Measurements from ENCODE around the gene ARFGAP1. TPM values are rescaled to one million over a fixed set of nuclear protein-coding genes. Genes with fewer than 3 reads are reported as not detected.

ARFGAP1 gene
- polyA plus RNA-seq (31.5 to 48.6 TPM (median 32.2 TPM) in 3 replicates), polyA minus RNA-seq (41.4 to 84.3 TPM (median 46.5 TPM) in 3 replicates)
- polyA plus RNA-seq (2011; ENCODE audit: low read depth) = 34.5 TPM
- polyA plus RNA-seq (2011; cell fraction: cytosol; rRNA removed) = 22.7 and 37.2 TPM in 2 replicates
- polyA plus RNA-seq (2011; cell fraction: nucleus; rRNA removed) = 128 and 155 TPM in 2 replicates
- 29.0 and 57.9 TPM in 2 replicates for polyA plus RNA-seq (2012; ENCODE audit: low replicate concordance)
- 73.1 TPM for polyA minus RNA-seq (2011; cell fraction: cytosol; rRNA and poly(A)+ RNA removed)
- 48.7 and 57.2 TPM in 2 replicates for polyA minus RNA-seq (2011; cell fraction: nucleus; rRNA and poly(A)+ RNA removed)

- Histone ChIP-seq H3K4me1 (ENCODE audit: control insufficient read depth, extremely low read depth, insufficient read depth, low read length) (peaks cover 21% of the 10 kb centered on the region), H3K79me2 (ENCODE audit: control insufficient read depth, insufficient read depth, low read length) (peaks cover 47% of the 10 kb centered on the region), H3K9me1 (ENCODE audit: control insufficient read depth, extremely low read depth, insufficient read depth, low read length) (peaks cover 2% of the 10 kb centered on the region), H3K27ac (ENCODE audit: control insufficient read depth, insufficient read depth, low read length) (peak within 1 kb of the TSS; percentile 75), H3K9ac (ENCODE audit: control insufficient read depth, extremely low read depth, insufficient read depth, low read length) (peak within 1 kb of the TSS; percentile 90), H3K4me3 (ENCODE audit: control insufficient read depth in 2 of 3, extremely low read depth in 1 of 3, insufficient read depth in 2 of 3, low read depth in 1 of 3, low read length in 3 of 3) (peak within 1 kb of the TSS; percentile 61 to 97 (median 91)), H3K36me3 (ENCODE audit: control insufficient read depth in 2 of 2, extremely low read depth in 1 of 2, insufficient read depth in 2 of 2, low read length in 2 of 2) (peaks cover 10 to 20% of the 10 kb centered on the region in 2 experiments), H3K9me3 (ENCODE audit: control insufficient read depth, low read depth, low read length) (no peaks in the 10 kb centered on the region), H4K20me1 (ENCODE audit: control insufficient read depth, extremely low read depth, insufficient read depth, low read length) (peaks cover 13% of the 10 kb centered on the region), H2AFZ (ENCODE audit: control insufficient read depth, low read length) (peak within 1 kb of the TSS; percentile 61), H3K27me3 (ENCODE audit: control insufficient read depth, extremely low read depth, insufficient read depth, low read length) (no peaks in the 10 kb centered on the region), H3K4me2 (ENCODE audit: control insufficient read depth, extremely low read depth, insufficient read depth, low read depth, low read length) (peak within 1 kb of the TSS; percentile 94)
- TF ChIP-seq CTCF (optimal IDR thresholded peaks at IDR 0.05 in 1 of 3, IDR thresholded peaks at IDR 0.05 in 1 of 3, conservative IDR thresholded peaks at IDR 0.05 in 1 of 3; ENCODE audit: extremely low read depth in 1 of 3, insufficient read depth in 2 of 3, low read length in 3 of 3) = no peak
- no peak for FAIRE-seq
- dilution Hi-C loops (cut with MboI; ENCODE audit: extremely low pct_ligation_motif_present, low sequenced_read_pairs) = no loop called here
- peak; percentile 55 for DNase-seq (ENCODE audit: low read depth, low spot score)
Observed at GRCh38 chr20:63272105-63273058, at the start of gene ARFGAP1. ARFGAP1 (plus strand) TSS chr20:63272813; CDS start chr20:63275581, 2,768 bp downstream.

DNA sequence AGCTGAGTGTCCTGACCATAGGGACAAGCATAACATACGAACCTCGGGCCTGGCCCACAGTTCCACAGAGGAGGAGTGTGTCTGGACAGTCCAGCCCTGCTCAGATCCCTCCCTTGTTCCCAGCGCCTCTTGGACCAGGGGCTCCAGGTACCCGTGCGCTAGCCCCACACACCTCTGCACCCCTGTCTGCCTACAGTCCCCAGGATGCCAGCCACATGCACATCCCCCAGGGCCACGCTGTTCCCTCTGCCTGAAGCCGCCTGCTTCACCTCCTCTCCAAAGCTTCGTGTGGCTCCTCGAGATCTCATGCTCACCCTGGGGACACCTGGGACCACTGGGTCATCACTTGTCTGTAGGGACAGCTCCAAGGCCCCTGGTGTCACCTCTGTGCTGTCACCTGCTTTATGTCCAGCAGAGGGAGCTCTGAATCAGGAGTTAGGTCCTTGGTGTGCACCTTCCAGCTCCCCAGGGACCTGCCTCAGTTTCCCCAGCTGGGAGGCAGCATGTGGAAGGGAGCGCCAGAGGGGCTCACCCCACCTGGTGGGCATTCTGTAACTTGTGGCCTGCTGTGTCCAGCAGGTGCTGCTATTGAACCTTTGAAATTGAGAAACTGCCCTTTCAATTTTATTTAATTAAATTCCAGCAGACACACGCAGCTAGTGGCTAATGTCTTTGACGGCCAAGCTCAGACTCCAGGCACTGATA lies 49.3 kb upstream of the ARFGAP1 start:
- H3K4me2 ChIP-seq (ENCODE audit: control insufficient read depth, extremely low read depth, insufficient read depth, low read depth, low read length) = no peak overlapping the region
- dilution Hi-C loops (cut with MboI; ENCODE audit: extremely low pct_ligation_motif_present, low sequenced_read_pairs) = loop anchor here (10.0 kb wide), 1 partner anchor 62 kb away; no protein-coding TSS in a partner anchor
- H3K9me1 ChIP-seq (ENCODE audit: control insufficient read depth, extremely low read depth, insufficient read depth, low read length) = no peaks in the 10 kb centered on the region
- no peaks in the 10 kb centered on the region for H3K79me2 ChIP-seq (ENCODE audit: control insufficient read depth, insufficient read depth, low read length)
- H3K27me3 ChIP-seq (ENCODE audit: control insufficient read depth, extremely low read depth, insufficient read depth, low read length) = peaks cover 13% of the 10 kb centered on the region
- H3K4me3 ChIP-seq (ENCODE audit: control insufficient read depth in 2 of 3, extremely low read depth in 1 of 3, insufficient read depth in 2 of 3, low read depth in 1 of 3, low read length in 3 of 3) = no peak overlapping the region
- TF ChIP-seq CTCF (optimal IDR thresholded peaks at IDR 0.05 in 1 of 3, IDR thresholded peaks at IDR 0.05 in 1 of 3, conservative IDR thresholded peaks at IDR 0.05 in 1 of 3; ENCODE audit: extremely low read depth in 1 of 3, insufficient read depth in 2 of 3, low read length in 3 of 3) = peak; percentile 80 to 88 (median 83)
- no peak for TF ChIP-seq EZH2 (IDR thresholded peaks at IDR 0.05; ENCODE audit: low read length)
- H3K36me3 ChIP-seq (ENCODE audit: control insufficient read depth in 2 of 2, extremely low read depth in 1 of 2, insufficient read depth in 2 of 2, low read length in 2 of 2) = no peaks in the 10 kb centered on the region
- DNase-seq (ENCODE audit: low read depth, low spot score) = no peak
- no peaks in the 10 kb centered on the region for H4K20me1 ChIP-seq (ENCODE audit: control insufficient read depth, extremely low read depth, insufficient read depth, low read length)
- H3K4me1 ChIP-seq (ENCODE audit: control insufficient read depth, extremely low read depth, insufficient read depth, low read length) = no peaks in the 10 kb centered on the region
- H3K9ac ChIP-seq (ENCODE audit: control insufficient read depth, extremely low read depth, insufficient read depth, low read length) = no peak overlapping the region
- H3K27ac ChIP-seq (ENCODE audit: control insufficient read depth, insufficient read depth, low read length) = no peak overlapping the region
- H2AFZ ChIP-seq (ENCODE audit: control insufficient read depth, low read length) = no peak overlapping the region
- FAIRE-seq = no peak
- no peaks in the 10 kb centered on the region for H3K9me3 ChIP-seq (ENCODE audit: control insufficient read depth, low read depth, low read length)
